ENCODE results near the gene AIDA.
"Not testable (repeated sequence)": the region's sequence is repeated elsewhere in the genome, so short reads cannot be mapped to it uniquely, and the experiment has no call there.

AIDA gene

GRCh38 chr1:222712253-222713090, at the start of gene AIDA, which contains the start of gene BROX:
Gene AIDA, minus strand, starts transcription at chr1:222712491. Its CDS starts 174 bp downstream, at chr1:222712317.
Gene BROX, plus strand, starts transcription at chr1:222712564. Its CDS starts 3,136 bp downstream, at chr1:222715700.
- DNase-seq = peak; percentile 98

GRCh38 chr1:222761083-222761482, 48.8 kb upstream of the AIDA start:
- DNase-seq = no peak

GRCh38 chr1:222759451-222760035, 47.3 kb upstream of the AIDA start:
- no peak for DNase-seq

- DNase-seq = no peak
Measured at GRCh38 chr1:222757646-222758268, 45.5 kb upstream of the AIDA start.

GRCh38 chr1:222754366-222755139, 42.3 kb upstream of the AIDA start:
- DNase-seq = no peak

- DNase-seq = no peak
Measured at GRCh38 chr1:222751255-222751654, 39.0 kb upstream of the AIDA start.

- DNase-seq = no peak
Measured at GRCh38 chr1:222750651-222751050, 38.4 kb upstream of the AIDA start.

- no peak for DNase-seq
Measured at GRCh38 chr1:222749927-222750326, 37.6 kb upstream of the AIDA start.

- DNase-seq = not testable (repeated sequence)
Measured at GRCh38 chr1:222741630-222742457, 29.6 kb upstream of the AIDA start.

GRCh38 chr1:222739929-222740328, 27.6 kb upstream of the AIDA start:
- no peak for DNase-seq

- no peak for DNase-seq
Measured at GRCh38 chr1:222739465-222739864, 27.2 kb upstream of the AIDA start.

- DNase-seq = no peak
Measured at GRCh38 chr1:222736972-222737371, 24.7 kb upstream of the AIDA start, which contains the start of gene FAM177B. Gene FAM177B, plus strand, starts transcription at chr1:222737202. Its CDS starts 9,344 bp downstream, at chr1:222746546.

GRCh38 chr1:222736470-222736869, 24.2 kb upstream of the AIDA start:
- DNase-seq = no peak

GRCh38 chr1:222734740-222735139, 22.4 kb upstream of the AIDA start:
- no peak for DNase-seq

- DNase-seq = no peak
Measured at GRCh38 chr1:222732216-222733159, 20.2 kb upstream of the AIDA start.

- DNase-seq = no peak
Measured at GRCh38 chr1:222730866-222731265, 18.6 kb upstream of the AIDA start.

GRCh38 chr1:222728746-222729145, 16.5 kb upstream of the AIDA start:
- no peak for DNase-seq

- no peak for DNase-seq
Measured at GRCh38 chr1:222716393-222716792, 4.1 kb upstream of the AIDA start.

- peak; percentile 95 for DNase-seq
Measured at GRCh38 chr1:222713091-222713961, 1.0 kb upstream of the AIDA start.

Data from CD4-positive, alpha-beta T cell treated with Interleukin-17A for 4 hours (primary cell).